Testis (tissue), 2 donors: ENCODE measurements around the gene TMEM63A.

Experiments
- POLR2A ChIP-seq: fragments of 450-650 bp; IDR thresholded peaks from one replicate; pipeline ENCODE4 v1.6.1; 2017; ENCODE audit warnings: antibody characterized with exemption, mild to moderate bottlenecking, moderate library complexity
- TF ChIP-seq, protein P1 (sequence below), 3 experiments: fragments of 450-650 bp in 2 of 3; fragments of 200-600 bp in 1 of 3; sonication (generic) in 1 of 3; IDR thresholded peaks; one replicate each; pipeline ENCODE4 v1.5.1; 2016 to 2019; ENCODE audit warnings: antibody characterized with exemption in 3 of 3, mild to moderate bottlenecking in 2 of 3, moderate library complexity in 1 of 3

DNA sequence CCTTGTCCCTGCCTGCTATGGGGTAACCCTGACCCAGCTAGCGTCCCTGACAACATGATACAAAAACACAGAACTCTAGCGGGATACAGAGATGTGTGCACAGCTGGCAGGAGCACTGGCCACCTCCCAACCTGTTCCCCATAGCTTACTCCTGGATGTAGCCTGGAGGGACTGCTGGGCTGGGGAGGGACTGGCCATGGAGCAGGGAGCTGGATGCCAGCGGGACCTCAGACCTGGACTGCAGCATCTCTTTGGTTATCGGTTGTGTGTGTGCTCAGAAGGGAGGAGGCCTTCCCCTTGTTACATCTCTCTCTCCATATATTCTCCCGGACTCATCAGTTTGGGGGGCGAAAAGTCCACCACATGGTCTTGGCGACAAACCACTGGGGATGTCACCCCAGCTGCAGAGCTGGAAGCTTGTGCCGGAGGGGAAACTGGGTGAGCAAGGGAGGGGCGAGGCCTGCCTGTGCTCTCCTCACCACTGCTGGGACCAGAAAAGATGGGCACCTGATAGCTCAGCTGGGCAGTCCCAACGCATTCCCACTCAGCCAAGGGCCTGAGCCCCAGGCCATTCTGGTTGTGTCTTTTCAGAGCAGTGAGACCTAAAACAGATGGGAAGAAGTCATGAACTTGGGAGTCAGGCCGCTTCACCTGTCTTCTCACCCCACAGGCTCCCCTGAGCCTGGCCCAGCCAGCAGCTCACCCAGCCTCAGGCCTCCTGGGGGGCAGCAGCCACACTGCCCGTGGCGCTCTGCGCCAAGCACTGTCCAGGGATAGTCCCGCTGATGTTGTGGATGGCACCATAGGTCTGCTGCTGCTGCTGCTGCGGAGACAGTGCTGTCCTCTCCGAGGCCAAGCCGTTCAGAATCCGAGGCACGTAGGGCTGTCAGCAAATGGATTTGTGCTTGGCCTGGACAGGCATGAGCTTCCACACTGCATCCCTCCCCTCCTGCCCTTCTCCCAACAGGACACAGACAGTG lies 35.6 kb downstream of the TMEM63A start:
- TF ChIP-seq, protein P1, sequence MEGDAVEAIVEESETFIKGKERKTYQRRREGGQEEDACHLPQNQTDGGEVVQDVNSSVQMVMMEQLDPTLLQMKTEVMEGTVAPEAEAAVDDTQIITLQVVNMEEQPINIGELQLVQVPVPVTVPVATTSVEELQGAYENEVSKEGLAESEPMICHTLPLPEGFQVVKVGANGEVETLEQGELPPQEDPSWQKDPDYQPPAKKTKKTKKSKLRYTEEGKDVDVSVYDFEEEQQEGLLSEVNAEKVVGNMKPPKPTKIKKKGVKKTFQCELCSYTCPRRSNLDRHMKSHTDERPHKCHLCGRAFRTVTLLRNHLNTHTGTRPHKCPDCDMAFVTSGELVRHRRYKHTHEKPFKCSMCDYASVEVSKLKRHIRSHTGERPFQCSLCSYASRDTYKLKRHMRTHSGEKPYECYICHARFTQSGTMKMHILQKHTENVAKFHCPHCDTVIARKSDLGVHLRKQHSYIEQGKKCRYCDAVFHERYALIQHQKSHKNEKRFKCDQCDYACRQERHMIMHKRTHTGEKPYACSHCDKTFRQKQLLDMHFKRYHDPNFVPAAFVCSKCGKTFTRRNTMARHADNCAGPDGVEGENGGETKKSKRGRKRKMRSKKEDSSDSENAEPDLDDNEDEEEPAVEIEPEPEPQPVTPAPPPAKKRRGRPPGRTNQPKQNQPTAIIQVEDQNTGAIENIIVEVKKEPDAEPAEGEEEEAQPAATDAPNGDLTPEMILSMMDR (IDR thresholded peaks at IDR 0.05): no peak
- no peak for TF ChIP-seq POLR2A
